HEK293 (cell line): Measurements from ENCODE around the gene FAM229B.
A peak's percentile ranks its signal among the peaks of the same experiment; 100 is the strongest.

Experiments used
- CTCF ChIA-PET: fragments of 350-600 bp; formaldehyde crosslinking; extraction: SDS; loops from one replicate; lab custom pipeline; 2021; ENCODE audit warnings: antibody characterized with exemption; lab: Yijun Ruan, JAX
- POLR2A ChIA-PET: fragments of 300-600 bp; formaldehyde crosslinking; extraction: SDS; loops from one replicate; lab custom pipeline; 2020; ENCODE audit warnings: antibody characterized with exemption, inconsistent platforms; lab: Yijun Ruan, JAX
- H3K27ac ChIP-seq: fragments of 200-500 bp; sonication (Bioruptor generic); 2 replicates; pipeline ENCODE4 v1.5.1; 2014; ENCODE audit warnings: low read depth, low read length, control low read depth, inconsistent platforms; ENCODE audit errors: extremely low read depth
- H3K36me3 ChIP-seq, 2 experiments: fragments of 200-500 bp in 1 of 2; sonication (Bioruptor generic) in 1 of 2; 1 replicate in 1 of 2; 2 replicates in 1 of 2; pipeline ENCODE4 v1.5.1; 2014 to 2017; ENCODE audit warnings: inconsistent platforms in 2 of 2, low read length in 2 of 2; ENCODE audit not compliant: control insufficient read depth in 2 of 2, insufficient read depth in 1 of 2
- H3K4me1 ChIP-seq: fragments of 200-500 bp; sonication (Bioruptor generic); 2 replicates; pipeline ENCODE4 v1.5.1; 2014; ENCODE audit warnings: mild to moderate bottlenecking, low read length, inconsistent platforms; ENCODE audit not compliant: control insufficient read depth, insufficient read depth
- H3K4me3 ChIP-seq: 2 replicates; pipeline ENCODE4 v1.5.1; 2011; ENCODE audit warnings: low read depth, mild to moderate bottlenecking, control low read depth, low read length, moderate library complexity
- H3K9me3 ChIP-seq: fragments of 200-500 bp; sonication (Bioruptor generic); 2 replicates; pipeline ENCODE4 v1.5.1; 2014; ENCODE audit warnings: low read depth, low read length, inconsistent platforms; ENCODE audit not compliant: control insufficient read depth, insufficient read depth
- BCL6B ChIP-seq: fragments of 450-650 bp; formaldehyde crosslinking; IDR thresholded peaks from 2 replicates; pipeline ENCODE4 v1.5.1; 2017; ENCODE audit warnings: missing biosample characterization, missing genetic modification characterization
- CTCF ChIP-seq: fragments of 450-650 bp; formaldehyde crosslinking; IDR thresholded peaks from 2 replicates; pipeline ENCODE4 v1.5.1; 2016; ENCODE audit warnings: missing biosample characterization, missing genetic modification characterization
- FEZF1 ChIP-seq: fragments of 450-650 bp; formaldehyde crosslinking; IDR thresholded peaks from 2 replicates; pipeline ENCODE4 v1.5.1; 2016; ENCODE audit warnings: missing biosample characterization, missing genetic modification characterization
- GFI1B ChIP-seq: fragments of 450-650 bp; formaldehyde crosslinking; IDR thresholded peaks from 2 replicates; pipeline ENCODE4 v1.5.1; 2016; ENCODE audit warnings: missing biosample characterization, missing genetic modification characterization
- MEIS1 ChIP-seq: sonication (generic); formaldehyde crosslinking; IDR thresholded peaks from 2 replicates; pipeline ENCODE4 v1.8.1; 2022; ENCODE audit warnings: missing genetic modification reagents, mild to moderate bottlenecking, borderline replicate concordance
- PRDM2 ChIP-seq: fragments of 450-650 bp; formaldehyde crosslinking; IDR thresholded peaks from 2 replicates; pipeline ENCODE4 v1.5.1; 2016; ENCODE audit warnings: missing biosample characterization, missing genetic modification characterization, borderline replicate concordance
- WT1 ChIP-seq: fragments of 450-650 bp; formaldehyde crosslinking; IDR thresholded peaks from 2 replicates; pipeline ENCODE4 v1.5.1; 2016; ENCODE audit warnings: missing biosample characterization, missing genetic modification characterization
- ZBTB6 ChIP-seq: fragments of 450-650 bp; formaldehyde crosslinking; IDR thresholded peaks from 2 replicates; pipeline ENCODE4 v1.5.1; 2017; ENCODE audit warnings: missing biosample characterization, missing genetic modification characterization
- ZNF202 ChIP-seq: fragments of 450-650 bp; formaldehyde crosslinking; IDR thresholded peaks from 2 replicates; pipeline ENCODE4 v1.5.1; 2016; ENCODE audit warnings: missing biosample characterization, missing genetic modification characterization, borderline replicate concordance
- ZNF266 ChIP-seq: fragments of 450-650 bp; formaldehyde crosslinking; IDR thresholded peaks from 2 replicates; pipeline ENCODE4 v1.5.1; 2016; ENCODE audit warnings: missing biosample characterization, missing genetic modification characterization, low read depth
- ZNF274 ChIP-seq, 2 experiments: fragments of 200-500 bp in 1 of 2; fragments of 450-650 bp in 1 of 2; sonication (Bioruptor generic) in 1 of 2; formaldehyde crosslinking in 1 of 2; IDR thresholded peaks; 2 replicates each; pipeline versions ENCODE4 v1.5.1 to v1.6.1; 2014 to 2016; ENCODE audit warnings: borderline replicate concordance in 1 of 2, inconsistent platforms in 1 of 2, low read length in 1 of 2, missing biosample characterization in 1 of 2, missing genetic modification characterization in 1 of 2
- ZNF391 ChIP-seq: fragments of 450-650 bp; formaldehyde crosslinking; IDR thresholded peaks from 2 replicates; pipeline ENCODE4 v1.5.1; 2016; ENCODE audit warnings: low read depth, missing biosample characterization, missing genetic modification characterization, borderline replicate concordance
- ZNF423 ChIP-seq: fragments of 450-650 bp; formaldehyde crosslinking; IDR thresholded peaks from 2 replicates; pipeline ENCODE4 v1.5.1; 2016; ENCODE audit warnings: missing biosample characterization, missing genetic modification characterization
- ZNF548 ChIP-seq: fragments of 450-650 bp; formaldehyde crosslinking; IDR thresholded peaks from 2 replicates; pipeline ENCODE4 v1.5.1; 2016; ENCODE audit warnings: missing biosample characterization, missing genetic modification characterization
- ZNF626 ChIP-seq: fragments of 450-650 bp; sonication (Bioruptor Pico); formaldehyde crosslinking; IDR thresholded peaks from 2 replicates; pipeline ENCODE4 v1.5.1; 2018; ENCODE audit warnings: missing biosample characterization, missing genetic modification characterization, inconsistent platforms
- ZSCAN18 ChIP-seq: fragments of 450-650 bp; formaldehyde crosslinking; IDR thresholded peaks from 2 replicates; pipeline ENCODE4 v1.5.1; 2016; ENCODE audit warnings: missing biosample characterization, missing genetic modification characterization
- ZSCAN30 ChIP-seq: fragments of 450-650 bp; IDR thresholded peaks from 2 replicates; pipeline ENCODE4 v1.5.1; 2018; ENCODE audit warnings: missing biosample characterization, mild to moderate bottlenecking, missing genetic modification characterization, moderate library complexity
- ZSCAN4 ChIP-seq: fragments of 450-650 bp; formaldehyde crosslinking; IDR thresholded peaks from 2 replicates; pipeline ENCODE4 v1.5.1; 2017; ENCODE audit warnings: missing biosample characterization, missing genetic modification characterization

Gene FAM229B

GRCh38 chr6:112149236-112149635, 61.8 kb downstream of the FAM229B start (continued):
- TF ChIP-seq PRDM2 (tag by site-specific recombination) (no peak), WT1 (peak; percentile 39; the same call in 1 of the 2 replicates), ZSCAN30 (tag by site-specific recombination) (no peak), ZNF423 (no peak)

GRCh38 chr6:112149719-112150263, 62.4 kb downstream of the FAM229B start:
- H3K36me3 ChIP-seq = no peaks in the 10 kb centered on the region
- ChIA-PET POLR2A (no interaction called here), CTCF (no interaction called here)
- H3K4me1 ChIP-seq = no peaks in the 10 kb centered on the region
- TF ChIP-seq ZNF391 = no peak
- no peak for TF ChIP-seq CTCF (tag by site-specific recombination)
- TF ChIP-seq ZSCAN4 (tag by site-specific recombination) = peak; percentile 85
- TF ChIP-seq BCL6B (tag by site-specific recombination) = 0 out of 2 replicates have a peak, but pooled peaks have one; percentile 28
- no peak for TF ChIP-seq GFI1B (tag by site-specific recombination)
- no peak for TF ChIP-seq ZBTB6
- no peak for TF ChIP-seq ZSCAN18 (tag by site-specific recombination)
- TF ChIP-seq FEZF1 (tag by site-specific recombination) = peak; percentile 17; the same call in 1 of the 2 replicates
- TF ChIP-seq ZNF548 (tag by site-specific recombination) = no peak
- no peak for TF ChIP-seq ZNF266 (tag by site-specific recombination)
- no peak for TF ChIP-seq ZNF274 (IDR thresholded peaks at IDR 0.05; ENCODE audit: low read length)
- TF ChIP-seq ZNF274 (tag by site-specific recombination; IDR thresholded peaks at IDR 0.05; ENCODE audit: borderline replicate concordance) = no peak
- TF ChIP-seq ZNF202 (tag by site-specific recombination) = no peak
- no peak for TF ChIP-seq MEIS1 (CRISPR knock-in tag)
- TF ChIP-seq ZNF626 (tag by site-specific recombination) = no peak
- H3K9me3 ChIP-seq = no peaks in the 10 kb centered on the region
- no peak overlapping the region for H3K27ac ChIP-seq
- no peak overlapping the region for H3K4me3 ChIP-seq
